Mucosa of descending colon (tissue), 3 donors: Measurements from ENCODE around the gene THAP5. TPM values are rescaled to one million over a fixed set of nuclear protein-coding genes. Genes with fewer than 3 reads are reported as not detected.

ENCODE experiments used
- ATAC-seq: fragments of 200-7000 bp; cut with Tn5 transposase; one replicate; pipeline ENCODE4 v1.9.1; 2020; ENCODE audit warnings: mild to moderate bottlenecking, moderate library complexity
- DNase-seq, 3 donors: peaks; one replicate each; pipeline ENCODE4 v3.0.0-alpha.2; 2020
- H3K36me3 ChIP-seq: fragments of 200-600 bp; one replicate; pipeline ENCODE4 v1.8.0; 2021; ENCODE audit warnings: low read depth, mild to moderate bottlenecking
- H3K4me1 ChIP-seq: fragments of 200-600 bp; one replicate; pipeline ENCODE4 v1.8.0; 2021; ENCODE audit warnings: low read depth, mild to moderate bottlenecking
- H3K4me3 ChIP-seq: fragments of 200-600 bp; one replicate; pipeline ENCODE4 v1.8.0; 2021; ENCODE audit warnings: mild to moderate bottlenecking
- H3K9me3 ChIP-seq: fragments of 200-600 bp; one replicate; pipeline ENCODE4 v1.8.0; 2021; ENCODE audit warnings: mild to moderate bottlenecking
- CTCF ChIP-seq: fragments of 200-600 bp; IDR thresholded peaks from one replicate; pipeline ENCODE4 v1.8.0; 2022; ENCODE audit warnings: antibody characterized with exemption, mild to moderate bottlenecking
- intact Hi-C, 2 donors: fragments of 100-400 bp; cut with DNase I in 1 of 2; cut with micrococcal nuclease in 1 of 2; formaldehyde crosslinking; loops; one replicate each; pipeline versions ENCODE4 v1.11.0 to v1.11.1; 2022; cut with DNase I, micrococcal nuclease
- total RNA-seq, 3 donors: library from RNA; stranded (reverse); fragmentation: NEBNext Ultra II Directional in 2 of 3; extraction: Animal tissue kit (Norgen Biotek cat#: 25700) in 2 of 3; gene quantifications; one replicate each; pipeline versions ENCODE4 v1.2.1 to v1.2.4, GENCODE V29; 2021 to 2023
- donor health status: DM: no; HTN: no; CAD: no; lungs with moderate emphysema.
- donor health status: DM: no; HTN: no; CAD: no.
- donor health status: DM: no; HTN: yes; CAD: no.

The THAP5 gene
- total RNA-seq, 3 donors from 2014 or later, result 19.6 to 26.2 (median 20.2) TPM

GRCh38 chr7:108572480-108572879 lies 3.0 kb upstream of the THAP5 start:
- no peak overlapping the region for H3K4me3 ChIP-seq
- intact Hi-C loops, result no loop called here
- ATAC-seq (no peak), DNase-seq (no peak)
- no peaks in the 10 kb centered on the region for H3K36me3 ChIP-seq
- TF ChIP-seq CTCF, result no peak
- H3K4me1 ChIP-seq, result peaks cover 10% of the 10 kb centered on the region
- H3K9me3 ChIP-seq, result no peaks in the 10 kb centered on the region

GRCh38 chr7:108570146-108570755 lies 745 bp upstream of the THAP5 start:
- no peaks in the 10 kb centered on the region for H3K9me3 ChIP-seq
- DNase-seq, result peak; percentile 67 to 73 (median 68)
- peak overlapping the region; percentile 92 for H3K4me3 ChIP-seq
- H3K4me1 ChIP-seq, result peaks cover 15% of the 10 kb centered on the region
- TF ChIP-seq CTCF, result no peak
- peak; percentile 68 for ATAC-seq
- H3K36me3 ChIP-seq, result no peaks in the 10 kb centered on the region
- intact Hi-C loops, result loop anchor here in 1 of 2 donors (2.0 kb wide), 1 partner anchor 45 kb away; no protein-coding TSS in a partner anchor

GRCh38 chr7:108568801-108569380 lies 615 bp downstream of the THAP5 start:
- no peak for TF ChIP-seq CTCF
- peak overlapping the region; percentile 92 for H3K4me3 ChIP-seq
- ATAC-seq (no peak), DNase-seq (no peak)
- no peaks in the 10 kb centered on the region for H3K36me3 ChIP-seq
- peaks cover 15% of the 10 kb centered on the region for H3K4me1 ChIP-seq
- intact Hi-C loops, result loop anchor here in 1 of 2 donors (5.0 kb wide), 1 partner anchor 42 kb away; the partner anchor contains the start of gene PNPLA8
- H3K9me3 ChIP-seq, result no peaks in the 10 kb centered on the region

GRCh38 chr7:108565987-108566386 lies 3.5 kb downstream of the THAP5 start:
- TF ChIP-seq CTCF, result no peak
- Histone ChIP-seq H3K4me3 (no peak overlapping the region), H3K36me3 (no peaks in the 10 kb centered on the region), H3K4me1 (peaks cover 10% of the 10 kb centered on the region), H3K9me3 (no peaks in the 10 kb centered on the region)
- DNase-seq (no peak), ATAC-seq (no peak)
- intact Hi-C loops, result loop anchor here in 1 of 2 donors (5.0 kb wide), 1 partner anchor 39 kb away; the partner anchor contains the start of gene PNPLA8

- Histone ChIP-seq H3K4me1 (no peaks in the 10 kb centered on the region), H3K4me3 (no peak overlapping the region), H3K9me3 (peaks cover 19% of the 10 kb centered on the region), H3K36me3 (no peaks in the 10 kb centered on the region)
- no peak for DNase-seq
- intact Hi-C loops, result no loop called here
- TF ChIP-seq CTCF, result no peak
- ATAC-seq, result no peak
These were observed 8.4 kb downstream of the THAP5 start for GRCh38 chr7:108561047-108561619.
